MG63 (cell line): Measurements from ENCODE around the gene NXN. TPM values are rescaled to one million over a fixed set of nuclear protein-coding genes. Genes with fewer than 3 reads are reported as not detected.
"Not testable (repeated sequence)": the region's sequence is repeated elsewhere in the genome, so short reads cannot be mapped to it uniquely, and the experiment has no call there.

Experiments
- DNase-seq: peaks from one replicate; pipeline ENCODE4 v3.0.0-alpha.2; 2020
- H3K27me3 ChIP-seq: fragments of 250-450 bp; sonication (Bioruptor Pico); 2 replicates; pipeline ENCODE4 v1.5.1; 2020; ENCODE audit warnings: mild to moderate bottlenecking, moderate library complexity
- H3K36me3 ChIP-seq: fragments of 250-450 bp; sonication (Bioruptor Pico); 2 replicates; pipeline ENCODE4 v1.5.1; 2020; ENCODE audit warnings: mild to moderate bottlenecking, moderate library complexity
- H3K4me3 ChIP-seq: fragments of 250-450 bp; sonication (Bioruptor Pico); 2 replicates; pipeline ENCODE4 v1.5.1; 2020; ENCODE audit warnings: mild to moderate bottlenecking, moderate library complexity
- H3K9me3 ChIP-seq: fragments of 250-450 bp; sonication (Bioruptor Pico); 2 replicates; pipeline ENCODE4 v1.5.1; 2020; ENCODE audit warnings: mild to moderate bottlenecking, moderate library complexity
- total RNA-seq: library from RNA; depleted of rRNA; stranded (reverse); fragments of >200 nt; shearing (Covaris generic); gene quantifications from 2 replicates; pipeline ENCODE4 v1.2.3, GENCODE V29; 2014; ENCODE audit warnings: low replicate concordance

Gene NXN
- total RNA-seq, 1 experiment from 2014 or later: 100 TPM

DNA sequence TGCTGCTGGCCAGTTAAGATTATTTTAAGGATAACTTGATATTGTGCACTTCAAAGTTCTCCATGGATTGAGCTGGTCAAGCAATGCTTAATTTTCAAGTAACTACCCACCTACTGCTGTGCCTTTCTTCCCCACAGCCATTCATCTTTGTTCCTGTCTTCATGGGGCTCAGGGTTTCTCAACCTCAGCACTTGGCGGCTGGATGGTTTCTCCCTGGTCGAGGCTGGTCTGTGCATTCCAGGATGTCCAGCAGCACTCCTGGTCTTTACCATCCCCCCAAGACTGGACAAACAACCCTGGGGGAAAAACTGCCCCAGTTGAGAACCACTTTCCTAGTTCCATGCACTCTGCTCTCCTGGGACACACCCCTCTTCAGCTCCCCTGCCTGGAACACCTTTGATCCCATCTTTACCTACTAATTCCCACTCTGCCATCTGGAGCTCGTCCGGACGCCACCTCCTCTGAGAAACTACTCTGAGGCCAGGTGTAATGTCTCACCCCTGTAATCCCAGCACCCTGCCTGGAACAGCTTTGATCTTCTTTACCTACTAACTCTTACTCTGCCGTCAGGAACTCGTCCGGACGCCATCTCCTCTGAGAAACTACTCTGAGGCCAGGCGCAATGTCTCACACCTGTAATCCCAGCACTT lies 81.5 kb downstream of the NXN start:
- no peaks in the 10 kb centered on the region for H3K27me3 ChIP-seq
- no peaks in the 10 kb centered on the region for H3K9me3 ChIP-seq
- H3K4me3 ChIP-seq: no peak overlapping the region
- no peak for DNase-seq
- H3K36me3 ChIP-seq: no peaks in the 10 kb centered on the region

DNA sequence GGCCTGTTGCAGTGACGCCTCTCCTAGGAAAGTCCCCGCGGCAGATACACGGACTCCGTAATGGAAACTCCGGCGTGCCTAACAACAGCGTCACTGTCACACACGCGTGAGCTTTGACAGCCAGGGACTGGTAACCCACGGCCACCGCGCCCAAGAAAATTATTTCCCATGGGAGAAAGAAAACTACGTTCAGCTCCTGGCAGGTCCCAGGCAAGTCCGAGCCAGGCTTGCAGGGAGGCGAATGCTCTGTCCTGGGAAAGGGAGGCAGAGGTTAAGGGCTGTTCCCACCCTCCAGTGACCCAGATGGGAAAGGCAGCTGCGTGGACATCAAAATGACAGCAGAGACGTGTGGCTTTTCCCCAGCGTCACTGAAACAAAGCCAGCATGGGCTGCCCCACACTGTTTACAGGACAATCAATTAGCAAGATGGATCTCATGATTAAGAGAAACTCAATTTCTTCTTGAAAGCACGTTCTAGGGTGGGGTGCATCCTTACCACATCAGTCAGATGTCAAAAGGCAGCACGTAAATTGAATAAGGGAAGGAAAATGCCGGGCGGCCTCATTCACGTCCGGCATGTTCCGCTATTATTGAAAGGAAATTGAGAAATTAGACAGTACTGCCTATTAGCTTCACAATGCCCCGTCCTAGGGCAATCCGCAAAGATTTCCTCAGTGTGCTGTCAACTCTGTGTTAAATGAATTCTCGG lies 82.5 kb downstream of the NXN start:
- no peaks in the 10 kb centered on the region for H3K36me3 ChIP-seq
- no peak for DNase-seq
- H3K27me3 ChIP-seq: no peaks in the 10 kb centered on the region
- no peaks in the 10 kb centered on the region for H3K9me3 ChIP-seq
- H3K4me3 ChIP-seq: no peak overlapping the region

GRCh38 chr17:896454-896853 lies 83.1 kb downstream of the NXN start:
- Histone ChIP-seq H3K36me3 (no peaks in the 10 kb centered on the region), H3K27me3 (no peaks in the 10 kb centered on the region), H3K9me3 (no peaks in the 10 kb centered on the region), H3K4me3 (no peak overlapping the region)
- DNase-seq: no peak

GRCh38 chr17:892958-893357 lies 86.6 kb downstream of the NXN start:
- no peak for DNase-seq
- H3K9me3 ChIP-seq: no peaks in the 10 kb centered on the region
- no peaks in the 10 kb centered on the region for H3K27me3 ChIP-seq
- no peak overlapping the region for H3K4me3 ChIP-seq
- no peaks in the 10 kb centered on the region for H3K36me3 ChIP-seq

DNA sequence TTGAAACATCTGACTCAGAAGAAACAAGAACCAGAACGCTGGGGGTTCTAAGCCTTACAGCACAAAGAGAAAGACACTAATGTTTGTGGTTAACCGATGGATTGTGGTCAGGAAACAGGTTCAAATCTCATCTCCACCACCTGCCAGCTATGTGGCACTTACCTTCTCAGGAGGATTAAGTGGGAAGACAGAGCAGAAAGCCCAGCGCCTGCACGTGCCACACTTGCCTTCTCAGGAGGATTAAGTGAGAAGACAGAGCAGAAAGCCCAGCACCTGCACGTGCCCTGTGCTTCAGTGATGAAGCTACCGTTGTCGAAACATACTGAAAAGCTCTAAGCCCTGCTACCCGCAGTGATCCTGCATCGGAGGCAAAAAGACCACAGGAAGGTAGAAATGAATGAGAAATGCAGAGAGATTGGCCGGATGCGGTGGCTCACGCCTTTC lies 90.6 kb downstream of the NXN start:
- H3K27me3 ChIP-seq: no peaks in the 10 kb centered on the region
- DNase-seq: no peak
- no peak overlapping the region for H3K4me3 ChIP-seq
- no peaks in the 10 kb centered on the region for H3K9me3 ChIP-seq
- H3K36me3 ChIP-seq: no peaks in the 10 kb centered on the region

DNA sequence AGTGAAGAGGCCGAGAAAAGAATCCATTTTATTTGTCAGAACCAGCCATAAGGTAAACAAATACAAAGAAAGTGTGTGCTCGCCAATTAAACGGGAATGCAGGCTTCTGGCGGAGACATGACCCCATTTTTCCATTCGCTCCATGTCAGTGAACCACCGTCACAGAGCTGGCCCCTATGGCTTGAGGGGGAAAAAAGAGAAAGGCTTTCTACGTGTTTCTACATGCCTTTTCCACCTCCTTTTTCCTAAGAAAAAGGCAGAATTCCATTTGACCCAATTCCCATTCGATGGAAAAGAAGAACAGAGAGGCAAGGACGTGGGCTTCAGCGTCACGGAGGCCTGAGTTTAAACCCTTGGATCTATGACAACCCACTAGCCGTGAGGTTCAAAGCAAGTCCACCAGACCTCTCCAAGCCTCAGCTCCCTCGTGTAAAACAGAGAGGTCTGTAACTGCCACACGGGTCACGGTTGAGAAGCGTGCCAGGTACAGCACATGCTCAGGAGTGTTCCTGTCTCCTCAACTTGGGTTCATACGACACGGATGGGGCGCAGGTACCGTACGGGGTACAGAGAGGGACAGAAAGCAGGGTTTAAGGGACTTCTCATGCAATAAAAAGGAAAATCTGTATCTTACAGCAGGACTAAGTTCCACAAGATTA lies 91.9 kb downstream of the NXN start:
- H3K27me3 ChIP-seq: no peaks in the 10 kb centered on the region
- H3K9me3 ChIP-seq: no peaks in the 10 kb centered on the region
- H3K36me3 ChIP-seq: no peaks in the 10 kb centered on the region
- H3K4me3 ChIP-seq: no peak overlapping the region
- no peak for DNase-seq

- no peaks in the 10 kb centered on the region for H3K9me3 ChIP-seq
- no peak overlapping the region for H3K4me3 ChIP-seq
- H3K36me3 ChIP-seq: no peaks in the 10 kb centered on the region
- DNase-seq: peak; percentile 76
- no peaks in the 10 kb centered on the region for H3K27me3 ChIP-seq
These were observed 93.5 kb downstream of the NXN start for GRCh38 chr17:885971-886571.

GRCh38 chr17:883586-883962 lies 96.0 kb downstream of the NXN start:
- Histone ChIP-seq H3K27me3 (no peaks in the 10 kb centered on the region), H3K9me3 (no peaks in the 10 kb centered on the region), H3K4me3 (no peak overlapping the region), H3K36me3 (no peaks in the 10 kb centered on the region; the same call in 1 of the 2 replicates)
- no peak for DNase-seq

DNA sequence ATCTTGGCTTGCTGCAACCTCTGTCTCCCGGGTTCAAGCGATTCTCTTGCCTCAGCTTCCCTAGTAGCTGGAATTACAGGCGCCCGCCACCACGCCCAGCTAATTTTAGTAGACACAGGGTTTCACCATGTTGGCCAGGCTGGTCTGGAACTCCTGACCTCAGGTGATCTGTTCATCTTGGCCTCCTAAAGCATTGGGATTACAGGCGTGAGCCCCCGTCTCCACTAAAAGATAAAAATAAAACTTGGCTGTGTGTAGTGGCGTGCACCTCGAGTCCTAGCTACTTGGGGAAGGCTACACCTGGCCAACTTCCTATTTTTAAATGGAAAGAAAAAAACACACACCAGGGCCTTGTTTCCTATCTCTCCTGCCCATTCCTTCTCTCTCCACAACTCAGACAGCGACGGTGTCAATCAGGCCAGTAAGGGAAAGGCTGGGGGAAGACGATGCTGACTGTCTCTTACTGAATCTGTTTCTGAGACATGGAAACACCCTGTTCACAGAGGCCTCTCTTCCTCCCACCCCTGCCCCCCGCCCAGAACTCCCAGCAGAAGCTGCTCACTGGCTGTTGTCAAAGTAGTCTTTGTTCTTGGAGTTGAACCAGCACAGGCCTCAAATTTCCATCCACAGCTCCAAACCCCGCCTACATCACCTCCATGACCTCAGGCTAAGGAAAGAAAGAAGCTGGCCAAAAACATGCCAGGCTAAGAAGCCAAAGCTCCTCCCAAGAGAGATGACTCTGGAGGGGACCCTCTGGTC lies 96.6 kb downstream of the NXN start:
- DNase-seq: peak; percentile 73
- H3K36me3 ChIP-seq: no peaks in the 10 kb centered on the region; the same call in 1 of the 2 replicates
- H3K9me3 ChIP-seq: no peaks in the 10 kb centered on the region
- no peak overlapping the region for H3K4me3 ChIP-seq
- H3K27me3 ChIP-seq: no peaks in the 10 kb centered on the region

GRCh38 chr17:881778-882177 lies 97.8 kb downstream of the NXN start:
- Histone ChIP-seq H3K27me3 (no peaks in the 10 kb centered on the region), H3K4me3 (no peak overlapping the region), H3K9me3 (no peaks in the 10 kb centered on the region), H3K36me3 (peaks cover 3% of the 10 kb centered on the region)
- DNase-seq: no peak

GRCh38 chr17:880443-881269 lies 98.9 kb downstream of the NXN start:
- Histone ChIP-seq H3K4me3 (no peak overlapping the region), H3K36me3 (peaks cover 3% of the 10 kb centered on the region), H3K9me3 (no peaks in the 10 kb centered on the region), H3K27me3 (no peaks in the 10 kb centered on the region)
- no peak for DNase-seq

GRCh38 chr17:879546-880442 lies 99.8 kb downstream of the NXN start:
- H3K27me3 ChIP-seq: no peaks in the 10 kb centered on the region
- H3K36me3 ChIP-seq: peaks cover 3% of the 10 kb centered on the region
- H3K9me3 ChIP-seq: no peaks in the 10 kb centered on the region
- DNase-seq: peak; percentile 67
- no peak overlapping the region for H3K4me3 ChIP-seq

GRCh38 chr17:877630-878029 lies 101.9 kb downstream of the NXN start:
- peaks cover 7% of the 10 kb centered on the region for H3K36me3 ChIP-seq
- H3K4me3 ChIP-seq: no peak overlapping the region
- H3K9me3 ChIP-seq: no peaks in the 10 kb centered on the region
- DNase-seq: no peak
- no peaks in the 10 kb centered on the region for H3K27me3 ChIP-seq

- no peak for DNase-seq
- Histone ChIP-seq H3K27me3 (no peaks in the 10 kb centered on the region), H3K4me3 (no peak overlapping the region), H3K36me3 (peaks cover 7% of the 10 kb centered on the region), H3K9me3 (no peaks in the 10 kb centered on the region)
These were observed 103.3 kb downstream of the NXN start for GRCh38 chr17:876272-876671.

DNA sequence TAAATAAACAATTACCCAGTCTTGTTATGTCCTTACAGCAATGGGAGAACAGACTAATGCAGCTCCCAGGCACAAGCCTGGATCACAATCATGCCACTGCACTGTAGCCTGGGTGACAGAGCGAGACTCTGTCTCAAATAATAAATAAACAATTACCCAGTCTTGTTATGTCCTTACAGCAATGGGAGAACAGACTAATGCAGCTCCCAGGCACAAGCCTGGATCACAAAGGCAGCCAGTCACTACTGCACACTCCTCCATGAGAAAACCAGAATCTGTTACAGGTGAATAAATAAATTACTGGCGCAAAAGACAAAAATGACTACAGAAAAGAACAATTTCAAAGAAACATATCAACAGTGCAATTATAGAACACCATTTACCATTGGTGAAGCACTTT lies 105.0 kb downstream of the NXN start:
- not testable (repeated sequence) for H3K27me3 ChIP-seq, H3K9me3 ChIP-seq, H3K4me3 ChIP-seq, H3K36me3 ChIP-seq, DNase-seq
